Jurkat, Clone E6-1 (cell line): ENCODE results near the gene ACTL9. TPM values are rescaled to one million over a fixed set of nuclear protein-coding genes. Genes with fewer than 3 reads are reported as not detected.
"Not testable (repeated sequence)": the region's sequence is repeated elsewhere in the genome, so short reads cannot be mapped to it uniquely, and the experiment has no call there.

ENCODE experiments used
- DNase-seq: peaks from one replicate; pipeline ENCODE4 v3.0.0-alpha.2; 2011; ENCODE audit warnings: low read depth, low spot score
- H3K4me3 ChIP-seq: 2 replicates; pipeline ENCODE4 v1.5.1; 2011; ENCODE audit warnings: mild to moderate bottlenecking, low read length, control low read depth, moderate library complexity
- polyA plus RNA-seq: library from polyadenylated mRNA; unstranded; fragments of >200 nt; gene quantifications from one replicate; pipeline ENCODE4 v1.2.1, GENCODE V29; 2012; ENCODE audit warnings: missing spikeins; ENCODE audit not compliant: insufficient read length, insufficient read depth

ACTL9 gene, protein sequence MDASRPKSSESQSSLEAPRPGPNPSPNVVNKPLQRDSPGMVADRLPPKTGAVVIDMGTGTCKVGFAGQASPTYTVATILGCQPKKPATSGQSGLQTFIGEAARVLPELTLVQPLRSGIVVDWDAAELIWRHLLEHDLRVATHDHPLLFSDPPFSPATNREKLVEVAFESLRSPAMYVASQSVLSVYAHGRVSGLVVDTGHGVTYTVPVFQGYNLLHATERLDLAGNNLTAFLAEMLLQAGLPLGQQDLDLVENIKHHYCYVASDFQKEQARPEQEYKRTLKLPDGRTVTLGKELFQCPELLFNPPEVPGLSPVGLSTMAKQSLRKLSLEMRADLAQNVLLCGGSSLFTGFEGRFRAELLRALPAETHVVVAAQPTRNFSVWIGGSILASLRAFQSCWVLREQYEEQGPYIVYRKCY
- polyA plus RNA-seq: not detected

DNA sequence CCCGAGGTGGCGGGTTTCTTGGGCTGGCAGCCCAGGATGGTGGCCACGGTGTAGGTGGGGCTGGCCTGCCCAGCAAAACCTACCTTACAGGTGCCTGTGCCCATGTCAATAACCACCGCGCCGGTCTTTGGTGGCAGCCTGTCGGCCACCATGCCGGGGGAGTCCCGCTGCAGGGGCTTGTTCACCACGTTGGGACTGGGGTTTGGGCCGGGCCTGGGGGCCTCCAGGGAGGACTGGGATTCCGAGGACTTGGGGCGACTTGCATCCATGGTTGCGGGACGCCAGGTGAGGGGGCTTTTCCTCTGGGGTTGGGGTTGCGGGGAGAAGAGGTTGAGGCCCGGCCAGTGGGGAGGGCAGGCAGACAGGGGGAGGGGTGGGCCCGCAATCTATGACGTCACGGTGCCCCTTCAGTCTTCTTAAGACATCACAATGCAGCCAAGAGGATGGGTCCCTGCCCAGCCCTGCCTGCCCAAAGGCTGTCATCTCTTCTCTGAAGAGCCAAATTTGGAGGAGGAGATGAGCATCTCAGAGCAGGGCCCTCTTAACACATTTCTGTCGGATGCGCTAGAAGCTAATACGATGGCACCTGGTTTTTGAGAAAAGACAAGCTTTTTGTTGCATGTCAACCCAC is at the start of gene ACTL9:
TSS of gene ACTL9 (minus strand) at position 363 of the 631 bp plus-strand sequence. CDS start at position 269, 94 bp downstream.
- H3K4me3 ChIP-seq: no peak within 1 kb of the TSS
- no peak for DNase-seq

DNA sequence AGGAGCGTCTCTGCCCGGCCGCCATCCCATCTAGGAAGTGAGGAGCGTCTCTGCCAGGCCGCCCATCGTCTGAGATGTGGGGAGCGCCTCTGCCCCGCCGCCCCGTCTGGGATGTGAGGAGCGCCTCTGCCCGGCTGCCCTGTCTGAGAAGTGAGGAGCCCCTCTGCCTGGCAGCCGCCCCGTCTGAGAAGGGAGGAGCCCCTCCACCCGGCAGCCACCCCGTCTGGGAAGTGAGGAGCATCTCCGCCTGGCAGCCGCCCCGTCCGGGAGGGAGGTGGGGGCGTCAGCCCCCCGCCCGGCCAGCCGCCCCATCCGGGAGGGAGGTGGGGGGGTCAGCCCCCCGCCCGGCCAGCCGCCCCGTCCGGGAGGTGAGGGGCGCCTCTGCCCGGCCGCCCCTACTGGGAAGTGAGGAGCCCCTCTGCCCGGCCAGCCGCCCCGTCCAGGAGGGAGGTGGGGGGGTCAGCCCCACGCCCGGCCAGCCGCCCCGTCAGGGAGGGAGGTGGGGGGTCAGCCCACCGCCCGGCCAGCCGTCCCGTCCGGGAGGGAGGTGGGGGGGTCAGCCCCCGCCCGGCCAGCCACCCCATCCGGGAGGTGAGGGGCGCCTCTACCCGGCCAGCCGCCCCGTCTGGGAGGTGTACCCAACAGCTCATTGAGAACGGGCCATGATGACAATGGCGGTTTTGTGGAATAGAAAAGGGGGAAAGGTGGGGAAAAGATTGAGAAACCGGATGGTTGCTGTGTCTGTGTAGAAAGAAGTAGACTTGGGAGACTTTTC is 40.9 kb upstream of the ACTL9 start:
- DNase-seq, H3K4me3 ChIP-seq: not testable (repeated sequence)

DNA sequence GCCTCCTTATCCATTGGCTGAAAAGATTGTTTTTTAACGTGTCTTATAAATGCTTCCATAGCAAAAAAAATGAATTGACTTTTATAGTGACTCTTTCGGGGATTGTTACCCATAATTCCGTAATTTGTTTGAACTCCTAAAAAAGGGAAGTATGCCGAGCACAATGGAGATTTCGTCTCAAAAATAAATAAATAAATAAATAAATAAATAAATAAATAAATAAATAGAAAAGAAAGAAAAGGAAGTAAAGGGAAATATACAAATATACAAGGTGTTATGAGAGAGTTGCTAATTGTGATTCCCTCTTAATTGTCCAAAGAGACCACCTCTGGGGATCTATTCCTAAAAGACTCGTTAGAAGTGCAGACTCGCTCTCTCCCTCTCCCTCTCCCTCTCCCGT is 39.8 kb upstream of the ACTL9 start:
- no peak overlapping the region for H3K4me3 ChIP-seq
- no peak for DNase-seq

DNA sequence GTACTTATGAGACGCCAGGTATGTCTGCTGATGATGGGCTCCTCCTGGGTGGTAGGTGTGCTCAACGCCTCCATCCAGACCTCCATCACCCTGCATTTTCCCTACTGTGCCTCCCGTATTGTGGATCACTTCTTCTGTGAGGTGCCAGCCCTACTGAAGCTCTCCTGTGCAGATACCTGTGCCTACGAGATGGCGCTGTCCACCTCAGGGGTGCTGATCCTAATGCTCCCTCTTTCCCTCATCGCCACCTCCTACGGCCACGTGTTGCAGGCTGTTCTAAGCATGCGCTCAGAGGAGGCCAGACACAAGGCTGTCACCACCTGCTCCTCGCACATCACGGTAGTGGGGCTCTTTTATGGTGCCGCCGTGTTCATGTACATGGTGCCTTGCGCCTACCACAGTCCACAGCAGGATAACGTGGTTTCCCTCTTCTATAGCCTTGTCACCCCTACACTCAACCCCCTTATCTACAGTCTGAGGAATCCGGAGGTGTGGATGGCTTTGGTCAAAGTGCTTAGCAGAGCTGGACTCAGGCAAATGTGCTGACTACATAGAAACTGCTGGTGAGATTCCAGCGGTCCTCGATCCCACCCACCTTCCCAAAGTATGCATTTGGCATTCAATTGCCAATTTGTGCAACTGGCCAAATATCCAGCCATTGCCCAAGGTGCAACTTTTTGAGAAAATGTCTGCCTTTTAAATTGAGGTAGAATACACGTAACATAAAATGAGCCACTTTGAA is 33.0 kb upstream of the ACTL9 start:
- peak; percentile 6 for DNase-seq
- no peak overlapping the region for H3K4me3 ChIP-seq

DNA sequence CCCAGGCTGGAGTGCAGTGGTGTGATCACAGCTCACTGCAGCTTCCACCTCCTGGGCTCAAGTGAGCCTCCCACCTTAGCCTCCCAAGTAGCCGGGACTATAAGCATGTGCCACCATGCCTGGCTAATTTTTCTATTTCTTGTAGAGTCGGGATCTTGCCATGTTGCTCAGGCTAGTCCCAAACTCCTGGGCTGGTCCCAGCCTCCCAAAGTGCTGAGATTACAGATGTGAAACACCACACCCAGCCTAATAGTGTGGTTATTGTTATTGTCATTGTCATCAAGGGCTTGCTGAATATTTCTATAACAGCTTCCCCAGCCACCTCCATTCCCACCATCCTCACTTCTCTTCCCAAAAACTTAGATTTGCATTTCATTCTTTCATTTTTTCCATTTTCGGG is 25.7 kb upstream of the ACTL9 start:
- DNase-seq: no peak
- no peak overlapping the region for H3K4me3 ChIP-seq

DNA sequence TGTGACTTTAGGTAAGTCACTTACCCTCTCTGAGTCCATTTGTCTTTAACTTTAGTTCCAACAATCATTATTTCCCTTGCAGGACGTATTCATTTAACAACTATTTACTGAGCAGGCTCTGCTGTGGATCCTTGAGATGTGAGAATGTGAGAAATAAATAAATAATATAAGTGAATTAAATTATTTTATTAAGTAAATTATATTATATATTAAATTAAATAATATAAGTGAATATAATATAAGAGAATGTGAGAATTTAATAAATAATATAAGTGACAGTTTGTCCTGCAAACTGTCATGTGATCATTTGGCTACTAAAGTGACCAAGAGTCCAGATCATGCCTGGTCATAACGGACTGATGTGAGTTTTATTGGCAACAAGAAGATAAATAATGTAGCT is 23.4 kb upstream of the ACTL9 start:
- no peak for DNase-seq

DNA sequence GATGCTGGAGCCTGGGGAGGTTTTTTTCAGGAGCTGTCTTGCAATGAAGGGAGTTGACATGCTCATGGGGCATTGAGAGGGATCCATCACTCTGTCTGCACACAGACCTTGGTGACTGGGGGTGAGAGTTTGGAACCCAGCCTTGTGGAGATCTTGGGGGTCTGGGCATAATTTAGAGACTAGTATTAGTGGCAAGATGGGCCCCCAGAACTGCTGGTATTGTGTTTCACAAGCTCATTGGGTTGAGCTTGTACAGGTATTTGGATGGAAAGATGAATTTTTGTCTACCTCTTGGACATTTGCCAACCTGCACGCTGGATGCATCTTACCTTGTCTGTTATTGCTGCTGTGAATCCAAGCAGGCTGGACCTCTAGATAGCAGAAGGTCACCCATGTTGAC is 22.7 kb upstream of the ACTL9 start, which contains the start of gene OR2Z1:
TSS of gene OR2Z1 (plus strand) at position 301 of the 400 bp plus-strand sequence. CDS start 9,395 bp downstream, outside the sequence.
- no peak for DNase-seq

More for the DNA sequence above, 23.4 kb upstream of the ACTL9 start:
- H3K4me3 ChIP-seq: no peak overlapping the region

DNA sequence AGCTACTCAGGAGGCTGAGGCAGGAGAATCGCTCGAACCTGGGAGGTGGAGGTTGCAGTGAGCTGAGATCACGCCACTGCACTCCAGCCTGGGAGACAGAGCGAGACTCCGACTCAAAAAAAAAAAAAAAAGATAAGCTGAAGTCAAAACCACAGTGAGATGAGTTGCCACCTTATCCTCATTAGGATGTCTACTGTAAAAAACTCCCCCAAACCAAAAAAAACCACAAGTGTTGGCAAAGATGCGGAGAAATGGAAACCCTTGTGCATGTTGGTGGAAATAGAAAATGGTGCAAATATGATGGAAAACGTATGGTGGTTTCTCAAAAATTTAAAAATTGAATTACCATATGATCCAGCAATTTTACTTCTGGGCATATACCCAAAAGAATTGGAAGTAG is 11.7 kb upstream of the ACTL9 start:
- DNase-seq, H3K4me3 ChIP-seq: not testable (repeated sequence)

More for the DNA sequence above, 22.7 kb upstream of the ACTL9 start, which contains the start of gene OR2Z1:
- H3K4me3 ChIP-seq: no peak within 1 kb of the TSS

DNA sequence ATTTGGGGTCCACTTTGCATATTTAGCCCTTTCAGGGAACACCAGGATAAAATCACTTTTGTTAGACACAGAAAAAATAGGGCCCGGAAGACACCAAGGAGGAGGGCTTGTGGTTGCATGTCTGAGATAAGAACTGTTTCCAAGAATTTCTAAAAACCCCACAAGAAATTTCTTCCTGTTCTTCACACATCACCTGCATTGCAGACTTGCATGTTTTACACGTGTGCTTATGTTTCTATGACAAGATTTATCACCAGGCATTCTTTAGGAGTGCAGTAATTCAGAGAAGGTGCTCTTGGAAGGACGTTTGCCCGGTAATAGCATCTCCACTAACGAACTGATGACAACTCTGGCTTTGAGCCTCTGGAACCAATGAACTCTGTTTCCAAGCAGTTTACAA is 7.1 kb upstream of the ACTL9 start:
- no peak overlapping the region for H3K4me3 ChIP-seq
- DNase-seq: no peak

DNA sequence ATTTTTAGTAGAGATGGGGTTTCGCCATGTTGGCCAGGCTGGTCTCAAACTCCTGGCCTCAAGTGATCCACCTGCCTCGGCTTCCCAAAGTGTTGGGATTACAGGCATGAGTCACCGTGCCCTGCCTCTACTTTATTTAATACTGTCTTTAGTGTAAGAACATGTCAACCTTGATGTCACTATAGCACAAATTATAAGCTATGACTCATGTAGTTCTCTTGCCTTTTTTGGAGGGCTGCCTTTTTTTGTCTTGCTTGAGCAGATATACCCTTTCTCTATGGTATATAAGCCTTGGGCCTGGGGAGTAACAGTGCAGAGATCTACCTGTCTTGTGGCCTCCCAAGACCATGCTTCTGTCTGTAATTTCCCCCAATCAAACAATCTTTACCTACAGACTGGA is 6.7 kb upstream of the ACTL9 start:
- DNase-seq, H3K4me3 ChIP-seq: not testable (repeated sequence)

DNA sequence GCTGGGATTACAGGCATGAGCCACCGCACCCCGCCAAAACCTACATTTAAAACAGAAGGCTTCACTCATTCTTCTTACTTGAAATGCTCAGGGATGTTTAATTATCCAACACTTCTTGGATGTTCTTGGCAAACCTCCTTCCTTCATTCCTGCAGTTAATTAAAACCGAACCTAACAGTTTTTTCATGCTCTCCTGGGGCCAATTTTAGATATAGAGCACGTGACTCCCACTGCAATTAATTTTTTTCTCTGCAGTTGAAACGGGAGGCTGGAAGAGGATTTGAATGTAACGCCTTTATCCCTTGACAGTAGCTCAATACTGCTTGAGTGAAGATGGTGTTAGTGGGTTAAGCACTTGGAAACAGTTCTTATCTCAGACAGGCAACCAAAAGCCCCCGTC is 4.6 kb upstream of the ACTL9 start:
- no peak for DNase-seq
- no peak overlapping the region for H3K4me3 ChIP-seq

DNA sequence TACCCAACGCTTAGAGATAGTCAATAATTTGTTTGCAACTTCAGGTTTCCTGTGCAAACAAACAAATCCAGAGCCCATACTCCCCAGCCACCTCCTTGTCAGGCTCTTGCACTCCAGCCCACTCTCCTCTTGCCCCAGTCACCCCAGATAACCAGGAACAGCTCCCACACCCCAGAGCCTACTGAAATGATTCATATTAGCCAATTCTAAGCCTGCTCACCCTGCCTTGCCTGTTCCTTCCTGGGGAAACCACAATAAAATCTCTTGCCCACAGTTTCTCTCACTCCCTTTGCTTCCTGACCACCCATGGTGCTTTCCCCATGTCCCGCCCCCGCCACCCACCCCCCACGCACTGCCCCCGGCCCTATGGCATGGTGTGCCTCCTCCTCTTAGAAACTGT is 3.8 kb upstream of the ACTL9 start:
- DNase-seq: no peak
- no peak overlapping the region for H3K4me3 ChIP-seq

DNA sequence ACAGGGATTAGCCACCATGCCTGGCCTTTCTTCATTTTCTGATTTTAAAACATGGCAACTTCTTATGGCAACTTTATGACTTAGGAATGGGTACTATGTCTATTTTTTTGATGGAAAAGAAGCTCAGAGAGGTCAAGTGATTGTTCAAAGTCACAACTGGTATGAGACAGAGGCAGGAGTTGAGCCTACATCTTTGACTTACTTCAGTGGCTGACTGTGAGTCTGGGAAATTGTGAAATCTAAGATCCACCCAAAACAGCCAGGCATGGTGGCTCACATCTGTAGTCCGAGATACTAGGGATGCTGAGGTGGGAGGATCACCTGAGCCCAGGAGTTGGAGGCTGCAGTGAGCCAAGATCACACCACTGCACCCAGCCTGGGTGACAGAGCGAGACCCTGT is 2.4 kb upstream of the ACTL9 start:
- no peak for DNase-seq
- no peak overlapping the region for H3K4me3 ChIP-seq

DNA sequence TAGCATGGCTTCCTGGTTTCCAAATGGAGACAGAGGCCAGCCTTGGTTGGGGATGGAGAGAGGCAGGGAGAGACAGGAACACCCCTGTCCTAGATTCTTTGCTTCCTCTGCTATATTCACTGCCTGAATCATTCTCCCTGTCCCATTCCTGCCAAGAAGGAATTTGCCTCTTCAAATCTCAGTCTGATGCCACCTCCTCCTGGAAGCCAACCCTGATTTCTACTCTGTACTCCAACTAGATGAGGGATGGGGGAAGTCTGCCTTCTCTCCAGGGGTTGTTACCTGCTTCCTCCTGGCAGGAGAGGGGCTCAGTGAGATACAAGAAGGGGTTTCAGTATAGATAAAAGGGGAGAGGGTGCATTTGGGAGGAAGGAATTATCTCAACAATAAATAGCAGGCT is 1.3 kb upstream of the ACTL9 start:
- no peak overlapping the region for H3K4me3 ChIP-seq
- DNase-seq: no peak

DNA sequence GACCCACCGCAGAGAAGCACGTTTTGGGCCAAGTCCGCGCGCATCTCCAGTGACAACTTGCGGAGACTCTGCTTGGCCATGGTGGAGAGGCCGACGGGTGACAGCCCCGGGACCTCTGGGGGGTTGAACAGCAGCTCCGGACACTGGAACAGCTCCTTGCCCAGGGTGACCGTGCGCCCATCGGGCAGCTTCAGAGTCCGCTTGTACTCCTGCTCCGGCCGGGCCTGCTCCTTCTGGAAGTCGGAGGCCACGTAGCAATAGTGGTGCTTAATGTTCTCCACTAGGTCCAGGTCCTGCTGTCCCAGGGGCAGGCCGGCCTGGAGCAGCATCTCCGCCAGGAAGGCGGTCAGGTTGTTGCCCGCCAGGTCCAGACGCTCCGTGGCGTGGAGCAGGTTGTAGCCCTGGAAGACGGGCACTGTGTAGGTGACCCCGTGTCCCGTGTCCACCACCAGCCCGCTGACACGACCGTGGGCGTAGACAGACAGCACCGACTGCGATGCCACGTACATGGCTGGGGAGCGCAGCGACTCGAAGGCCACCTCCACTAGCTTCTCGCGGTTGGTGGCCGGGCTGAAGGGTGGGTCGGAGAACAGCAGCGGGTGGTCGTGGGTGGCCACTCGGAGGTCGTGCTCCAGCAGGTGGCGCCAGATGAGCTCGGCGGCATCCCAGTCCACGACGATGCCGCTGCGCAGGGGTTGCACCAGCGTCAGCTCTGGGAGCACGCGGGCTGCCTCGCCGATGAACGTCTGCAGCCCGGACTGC is 743 bp downstream of the ACTL9 start:
- no peak for DNase-seq
- H3K4me3 ChIP-seq: no peak overlapping the region

DNA sequence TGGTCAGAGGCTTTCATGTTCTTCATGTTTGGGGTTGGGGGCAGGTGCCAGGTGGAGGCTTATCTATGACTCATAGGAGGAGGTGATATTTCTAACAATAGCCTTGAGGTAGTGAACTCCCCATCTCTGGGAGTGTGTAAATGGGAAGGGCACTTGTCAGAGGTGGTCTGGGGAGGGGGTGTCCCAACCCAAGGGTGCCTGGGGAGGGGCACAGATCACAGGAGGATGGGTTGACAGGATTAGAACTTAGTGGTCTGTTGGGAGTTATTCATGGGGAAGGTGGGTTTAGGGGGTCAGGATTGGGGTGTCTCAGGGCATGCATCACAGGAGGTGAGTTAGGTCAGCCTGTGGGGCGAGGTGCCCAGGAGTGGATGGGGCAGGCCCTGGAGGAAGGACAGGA is 1.6 kb downstream of the ACTL9 start:
- no peak for DNase-seq
- H3K4me3 ChIP-seq: no peak overlapping the region

DNA sequence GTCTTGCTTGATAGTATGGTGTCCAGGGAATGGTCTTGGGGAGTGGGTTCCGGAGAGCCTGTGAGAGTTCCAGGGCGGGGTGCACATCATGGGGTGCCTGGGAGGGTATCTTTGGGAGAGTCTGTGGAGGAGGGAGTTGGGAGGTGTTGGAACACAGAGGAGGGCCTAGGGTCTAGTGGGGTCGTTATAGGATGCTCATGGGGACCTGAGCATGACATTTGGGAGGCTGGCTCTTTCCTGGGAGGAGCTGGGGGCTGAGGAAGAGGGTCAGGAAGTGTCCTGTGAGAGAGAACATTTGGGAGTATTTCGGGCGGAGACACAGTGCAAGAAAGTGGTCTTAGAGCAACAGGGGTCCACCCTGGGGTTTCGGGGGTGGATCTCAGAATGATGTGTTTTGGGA is 2.7 kb downstream of the ACTL9 start:
- no peak for DNase-seq
- no peak overlapping the region for H3K4me3 ChIP-seq

DNA sequence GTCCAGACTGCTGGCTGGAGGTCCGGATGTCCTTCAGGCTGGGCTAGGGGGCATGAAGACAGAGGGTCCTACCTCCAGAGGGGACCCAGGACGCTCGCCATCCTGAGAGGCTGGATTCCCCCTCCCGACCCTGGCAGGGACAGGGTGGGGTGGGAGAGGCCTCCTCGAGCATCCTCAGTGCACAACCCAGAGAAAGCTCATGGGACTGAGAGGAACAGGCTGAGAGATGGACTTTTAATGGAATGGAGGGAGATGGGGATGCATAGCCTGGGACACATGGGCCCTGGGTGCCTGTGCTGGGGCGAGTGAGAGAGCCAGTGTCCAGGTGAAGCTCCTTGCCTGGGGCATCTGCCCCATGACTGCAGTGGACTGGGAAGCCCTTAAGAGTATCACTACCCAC is 3.1 kb downstream of the ACTL9 start:
- no peak overlapping the region for H3K4me3 ChIP-seq
- DNase-seq: no peak
